GM18909 (cell line): Measurements from ENCODE around the gene KIF22.
"Not testable (repeated sequence)": the region's sequence is repeated elsewhere in the genome, so short reads cannot be mapped to it uniquely, and the experiment has no call there.

Experiments
- ATAC-seq: cut with Tn5 transposase; IDR thresholded peaks from one replicate; pipeline ENCODE4 v1.9.1; 2021; ENCODE audit warnings: mild to moderate bottlenecking; ENCODE audit not compliant: unreplicated experiment, poor library complexity

Gene KIF22

GRCh38 chr16:29793153-29793552 lies 2.6 kb downstream of the KIF22 start:
- ATAC-seq = not testable (repeated sequence)

GRCh38 chr16:29794231-29794710 lies 3.7 kb downstream of the KIF22 start:
- ATAC-seq = no peak

- ATAC-seq = no peak
Observed at GRCh38 chr16:29802416-29802935, 11.9 kb downstream of the KIF22 start.

GRCh38 chr16:29804020-29804419 lies 13.5 kb downstream of the KIF22 start:
- ATAC-seq = no peak

- ATAC-seq = peak; percentile 0
Observed at GRCh38 chr16:29804455-29805231, 14.1 kb downstream of the KIF22 start.

GRCh38 chr16:29805232-29806098 lies 14.9 kb downstream of the KIF22 start:
- ATAC-seq = peak; percentile 52

- ATAC-seq = no peak
Observed at GRCh38 chr16:29806099-29806579, 15.6 kb downstream of the KIF22 start, which contains the start of gene MAZ. Gene MAZ, plus strand, starts transcription at chr16:29806529. Its CDS starts 173 bp downstream, at chr16:29806702.

GRCh38 chr16:29806641-29807425 lies 16.3 kb downstream of the KIF22 start:
- no peak for ATAC-seq

GRCh38 chr16:29807426-29808218 lies 17.1 kb downstream of the KIF22 start:
- ATAC-seq = peak; percentile 27

- no peak for ATAC-seq
Observed at GRCh38 chr16:29808219-29808900, 17.8 kb downstream of the KIF22 start.

- ATAC-seq = no peak
Observed at GRCh38 chr16:29809031-29809747, 18.6 kb downstream of the KIF22 start.

- no peak for ATAC-seq
Observed at GRCh38 chr16:29809850-29810698, 19.5 kb downstream of the KIF22 start.

GRCh38 chr16:29810699-29811169 lies 20.2 kb downstream of the KIF22 start:
- no peak for ATAC-seq

GRCh38 chr16:29811170-29811895 lies 20.8 kb downstream of the KIF22 start:
- no peak for ATAC-seq

- ATAC-seq = no peak
Observed at GRCh38 chr16:29811896-29812665, 21.5 kb downstream of the KIF22 start, which contains the start of gene PRRT2. Gene PRRT2, plus strand, starts transcription at chr16:29812193. Its CDS starts 862 bp downstream, at chr16:29813055.
